ENCODE data around the gene PAK5.

DNA sequence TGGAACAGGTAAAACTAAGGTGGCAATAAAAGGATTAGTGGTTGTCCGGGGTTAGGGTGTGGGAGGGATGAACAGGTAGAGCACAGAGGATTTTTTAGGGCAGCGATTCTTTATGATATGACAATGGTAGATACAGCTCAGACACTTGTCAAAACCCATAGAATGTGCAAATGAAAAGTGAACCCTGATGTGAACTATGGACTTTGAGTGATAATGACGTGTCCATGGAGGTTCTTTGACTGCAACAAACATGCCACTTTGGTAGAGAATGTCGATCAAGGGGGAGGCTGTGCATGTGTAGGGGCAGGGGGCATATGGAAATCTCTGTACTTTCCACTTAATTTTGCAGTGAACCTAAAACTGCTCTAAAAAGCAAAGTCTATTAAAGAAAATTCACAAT is 223.8 kb downstream of the PAK5 start:
- TF ChIP-seq, protein P1, sequence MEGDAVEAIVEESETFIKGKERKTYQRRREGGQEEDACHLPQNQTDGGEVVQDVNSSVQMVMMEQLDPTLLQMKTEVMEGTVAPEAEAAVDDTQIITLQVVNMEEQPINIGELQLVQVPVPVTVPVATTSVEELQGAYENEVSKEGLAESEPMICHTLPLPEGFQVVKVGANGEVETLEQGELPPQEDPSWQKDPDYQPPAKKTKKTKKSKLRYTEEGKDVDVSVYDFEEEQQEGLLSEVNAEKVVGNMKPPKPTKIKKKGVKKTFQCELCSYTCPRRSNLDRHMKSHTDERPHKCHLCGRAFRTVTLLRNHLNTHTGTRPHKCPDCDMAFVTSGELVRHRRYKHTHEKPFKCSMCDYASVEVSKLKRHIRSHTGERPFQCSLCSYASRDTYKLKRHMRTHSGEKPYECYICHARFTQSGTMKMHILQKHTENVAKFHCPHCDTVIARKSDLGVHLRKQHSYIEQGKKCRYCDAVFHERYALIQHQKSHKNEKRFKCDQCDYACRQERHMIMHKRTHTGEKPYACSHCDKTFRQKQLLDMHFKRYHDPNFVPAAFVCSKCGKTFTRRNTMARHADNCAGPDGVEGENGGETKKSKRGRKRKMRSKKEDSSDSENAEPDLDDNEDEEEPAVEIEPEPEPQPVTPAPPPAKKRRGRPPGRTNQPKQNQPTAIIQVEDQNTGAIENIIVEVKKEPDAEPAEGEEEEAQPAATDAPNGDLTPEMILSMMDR (IDR thresholded peaks at IDR 0.05) = no peak
- no peak for TF ChIP-seq POLR2A (IDR thresholded peaks at IDR 0.05)

All from esophagus squamous epithelium (tissue), 4 donors.